Upper lobe of left lung (tissue), 6 donors: ENCODE measurements around the gene BIVM. TPM values are rescaled to one million over a fixed set of nuclear protein-coding genes. Genes with fewer than 3 reads are reported as not detected.

ENCODE experiments used
- ATAC-seq, 2 donors: fragments of 200-7000 bp; cut with Tn5 transposase; one replicate each; pipeline ENCODE4 v1.9.1; 2022; ENCODE audit warnings: mild to moderate bottlenecking in 2 of 2, moderate library complexity in 2 of 2; ENCODE audit not compliant: low FRiP score in 2 of 2
- DNase-seq, 2 donors: peaks; one replicate each; pipeline ENCODE4 v3.0.0-alpha.2; 2019 to 2020
- H3K27ac ChIP-seq, 4 donors: fragments of 200-600 bp; sonication (generic); one replicate each; pipeline ENCODE4 v1.5.1; 2016 to 2019
- H3K27me3 ChIP-seq, 4 donors: fragments of 200-600 bp; sonication (generic); one replicate each; pipeline ENCODE4 v1.5.1; 2017 to 2019
- H3K36me3 ChIP-seq, 4 donors: fragments of 200-600 bp; sonication (generic); one replicate each; pipeline ENCODE4 v1.5.1; 2016 to 2019
- H3K4me1 ChIP-seq, 4 donors: fragments of 200-600 bp; sonication (generic); one replicate each; pipeline ENCODE4 v1.5.1; 2018 to 2019
- H3K4me3 ChIP-seq, 4 donors: fragments of 200-600 bp; sonication (generic); one replicate each; pipeline ENCODE4 v1.5.1; 2017 to 2019; ENCODE audit warnings: mild to moderate bottlenecking in 2 of 4, moderate library complexity in 1 of 4
- H3K9me3 ChIP-seq, 4 donors: fragments of 200-600 bp; sonication (generic); one replicate each; pipeline ENCODE4 v1.5.1; 2018 to 2019
- EP300 ChIP-seq, 4 donors: sonication (generic); formaldehyde crosslinking; IDR thresholded peaks; one replicate each; pipeline ENCODE4 v1.5.1; 2017; ENCODE audit warnings: antibody characterized with exemption in 4 of 4, control low read depth in 2 of 4
- POLR2A ChIP-seq, 4 donors: fragments of 450-650 bp; IDR thresholded peaks; one replicate each; pipeline ENCODE4 v1.5.1; 2016 to 2017; ENCODE audit warnings: antibody characterized with exemption in 4 of 4, mild to moderate bottlenecking in 2 of 4
- POLR2AphosphoS5 ChIP-seq, 2 donors: sonication (generic); formaldehyde crosslinking; IDR thresholded peaks; one replicate each; pipeline ENCODE4 v1.5.1; 2017; ENCODE audit warnings: antibody characterized with exemption in 2 of 2
- WGBS, 2 donors: methylation state at CpG; one replicate each; pipeline ENCODE4 v1.1.5; 2017 to 2018; 5-methylcytosine and 5-hydroxymethylcytosine counted together
- total RNA-seq, 6 donors: library from RNA; depleted of rRNA in 4 of 6; stranded (reverse); fragments of >200 nt in 4 of 6; gene quantifications; one replicate each; pipeline versions ENCODE4 v1.1.0 to v1.2.1, GENCODE V29; 2016 to 2021
- TF ChIP-seq, protein P1 (sequence below), 6 experiments: fragments of 450-650 bp in 4 of 6; fragments of 200-600 bp in 2 of 6; sonication (generic) in 2 of 6; IDR thresholded peaks; one replicate each; pipeline ENCODE4 v1.5.1; 2016 to 2019; ENCODE audit warnings: antibody characterized with exemption in 6 of 6
- donor health status: DM: no; HTN: no; CAD: no; lungs with moderate emphysema.
- donor health status: DM: no; HTN: yes; CAD: no; lungs with severe emphysema.

BIVM gene
- total RNA-seq, 6 donors from 2014 or later, result 7.1 to 45.1 (median 15.6) TPM

DNA sequence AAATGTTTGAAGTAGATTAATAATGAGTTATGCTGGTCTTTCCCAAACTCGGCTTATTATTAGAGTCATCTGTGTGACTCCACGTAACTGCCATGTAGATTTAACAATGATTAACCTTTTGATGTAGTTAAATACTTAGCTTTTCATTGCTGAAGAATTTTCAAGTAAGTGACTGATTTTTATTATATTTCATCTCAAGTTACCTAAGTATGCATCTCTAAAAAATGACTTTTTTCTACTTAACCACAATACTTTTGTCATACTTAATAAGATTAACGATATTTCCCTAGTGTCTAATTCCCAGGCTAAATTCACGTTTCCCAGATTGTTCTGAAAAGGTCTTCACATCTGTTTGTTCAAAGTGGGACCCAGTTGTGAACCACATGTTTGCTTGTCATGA, 17.8 kb downstream of the BIVM start:
- Histone ChIP-seq H3K4me3 (no peak overlapping the region), H3K27me3 (no peaks in the 10 kb centered on the region), H3K4me1 (peaks cover 0 to 7% (median 4%) of the 10 kb centered on the region in 4 donors), H3K27ac (no peak overlapping the region), H3K36me3 (peaks cover 0 to 18% (median 4%) of the 10 kb centered on the region in 4 donors), H3K9me3 (no peaks in the 10 kb centered on the region)
- TF ChIP-seq POLR2AphosphoS5 (IDR thresholded peaks at IDR 0.05), result no peak
- TF ChIP-seq POLR2A (IDR thresholded peaks at IDR 0.05), result no peak
- no peak for TF ChIP-seq EP300 (IDR thresholded peaks at IDR 0.05)
- TF ChIP-seq, protein P1, sequence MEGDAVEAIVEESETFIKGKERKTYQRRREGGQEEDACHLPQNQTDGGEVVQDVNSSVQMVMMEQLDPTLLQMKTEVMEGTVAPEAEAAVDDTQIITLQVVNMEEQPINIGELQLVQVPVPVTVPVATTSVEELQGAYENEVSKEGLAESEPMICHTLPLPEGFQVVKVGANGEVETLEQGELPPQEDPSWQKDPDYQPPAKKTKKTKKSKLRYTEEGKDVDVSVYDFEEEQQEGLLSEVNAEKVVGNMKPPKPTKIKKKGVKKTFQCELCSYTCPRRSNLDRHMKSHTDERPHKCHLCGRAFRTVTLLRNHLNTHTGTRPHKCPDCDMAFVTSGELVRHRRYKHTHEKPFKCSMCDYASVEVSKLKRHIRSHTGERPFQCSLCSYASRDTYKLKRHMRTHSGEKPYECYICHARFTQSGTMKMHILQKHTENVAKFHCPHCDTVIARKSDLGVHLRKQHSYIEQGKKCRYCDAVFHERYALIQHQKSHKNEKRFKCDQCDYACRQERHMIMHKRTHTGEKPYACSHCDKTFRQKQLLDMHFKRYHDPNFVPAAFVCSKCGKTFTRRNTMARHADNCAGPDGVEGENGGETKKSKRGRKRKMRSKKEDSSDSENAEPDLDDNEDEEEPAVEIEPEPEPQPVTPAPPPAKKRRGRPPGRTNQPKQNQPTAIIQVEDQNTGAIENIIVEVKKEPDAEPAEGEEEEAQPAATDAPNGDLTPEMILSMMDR (IDR thresholded peaks at IDR 0.05), result no peak
- no peak for DNase-seq
- no peak for ATAC-seq
- 85 to 87% methylated on average over 4 of the region's 4 CpGs for WGBS, 2 donors

DNA sequence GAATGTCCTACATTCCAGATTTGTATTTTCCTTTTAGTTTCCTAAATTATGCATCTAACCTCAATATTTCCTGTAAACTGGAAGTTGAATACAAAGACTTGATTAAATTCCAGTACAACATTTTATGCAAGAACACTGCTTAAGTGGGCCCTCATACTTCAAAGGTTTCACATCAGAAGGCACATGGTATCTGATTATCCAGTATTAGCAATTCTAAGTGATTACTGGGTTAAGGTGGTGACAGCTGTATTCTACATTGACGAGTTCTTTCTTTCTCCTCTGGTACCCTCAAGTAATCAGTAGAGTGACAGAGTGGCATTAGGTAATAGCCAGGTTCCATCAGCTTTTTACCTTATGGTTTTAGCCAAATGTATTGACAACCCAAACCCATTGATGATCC, 18.3 kb downstream of the BIVM start:
- peaks cover 0 to 23% (median 8%) of the 10 kb centered on the region in 4 donors for H3K36me3 ChIP-seq
- DNase-seq, result no peak
- no peaks in the 10 kb centered on the region for H3K9me3 ChIP-seq
- WGBS, 2 donors, result 78 to 96% methylated on average over 1 of the region's 1 CpG
- ATAC-seq, result no peak
- TF ChIP-seq POLR2A (IDR thresholded peaks at IDR 0.05), result no peak
- TF ChIP-seq, protein P1 (IDR thresholded peaks at IDR 0.05), result no peak
- no peak for TF ChIP-seq POLR2AphosphoS5 (IDR thresholded peaks at IDR 0.05)
- no peak for TF ChIP-seq EP300 (IDR thresholded peaks at IDR 0.05)
- peaks cover 0 to 7% (median 4%) of the 10 kb centered on the region in 4 donors for H3K4me1 ChIP-seq
- H3K27me3 ChIP-seq, result no peaks in the 10 kb centered on the region
- H3K4me3 ChIP-seq, result no peak overlapping the region
- no peak overlapping the region for H3K27ac ChIP-seq

DNA sequence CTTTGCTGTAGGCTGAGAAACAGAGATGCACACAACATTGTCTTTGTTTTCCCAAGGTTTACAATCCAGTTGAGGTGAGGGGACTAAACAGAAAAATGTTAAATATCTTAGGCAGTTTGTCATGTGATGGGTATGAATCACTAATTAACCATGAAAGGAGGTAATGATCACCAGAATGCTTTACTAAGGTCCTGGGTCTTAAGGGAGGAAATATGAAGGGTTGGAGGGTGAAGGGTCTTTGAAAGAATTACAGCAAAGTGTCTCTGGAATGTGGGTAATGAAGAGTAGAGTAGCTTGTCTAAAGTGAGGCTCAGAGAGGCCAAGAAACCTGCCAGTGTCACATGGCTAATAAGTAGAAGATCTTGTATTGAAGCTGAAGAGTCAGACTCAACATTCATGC, 19.0 kb downstream of the BIVM start:
- Histone ChIP-seq H3K27ac (no peak overlapping the region), H3K9me3 (no peaks in the 10 kb centered on the region), H3K27me3 (no peaks in the 10 kb centered on the region), H3K4me3 (no peak overlapping the region), H3K36me3 (peaks cover 0 to 30% (median 8%) of the 10 kb centered on the region in 4 donors), H3K4me1 (peaks cover 0 to 2% (median under 1%) of the 10 kb centered on the region in 4 donors)
- TF ChIP-seq POLR2A (IDR thresholded peaks at IDR 0.05) (no peak), EP300 (IDR thresholded peaks at IDR 0.05) (no peak), POLR2AphosphoS5 (IDR thresholded peaks at IDR 0.05) (no peak)
- TF ChIP-seq, protein P1 (IDR thresholded peaks at IDR 0.05), result no peak
- DNase-seq (no peak), ATAC-seq (no peak)

DNA sequence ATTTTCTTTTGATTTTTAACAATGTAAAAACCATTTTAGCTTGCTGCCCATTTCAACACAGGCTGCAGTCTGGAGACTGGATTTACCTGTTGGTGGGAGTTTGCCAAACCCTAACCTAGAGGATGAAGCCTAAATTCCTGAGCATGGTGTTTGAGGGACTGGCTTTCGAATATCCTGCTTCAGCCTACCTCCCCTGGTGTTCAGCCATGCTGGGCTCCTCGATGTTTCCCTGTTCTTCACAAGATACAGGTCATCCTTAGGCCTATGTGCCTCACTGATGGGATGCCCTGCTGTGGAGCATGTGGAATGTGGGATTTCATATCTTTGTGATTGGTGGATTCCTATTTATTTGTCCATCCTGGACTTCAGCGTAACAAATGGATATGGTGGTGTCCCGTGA, 26.5 kb downstream of the BIVM start:
- Histone ChIP-seq H3K9me3 (no peaks in the 10 kb centered on the region), H3K4me3 (no peak overlapping the region), H3K4me1 (no peaks in the 10 kb centered on the region), H3K27ac (no peak overlapping the region), H3K27me3 (no peaks in the 10 kb centered on the region), H3K36me3 (peaks cover 0 to 50% (median 6%) of the 10 kb centered on the region in 4 donors)
- 86 to 95% methylated on average over 4 of the region's 4 CpGs for WGBS, 2 donors
- DNase-seq, result no peak
- no peak for TF ChIP-seq POLR2AphosphoS5 (IDR thresholded peaks at IDR 0.05)
- TF ChIP-seq POLR2A (IDR thresholded peaks at IDR 0.05), result no peak
- no peak for TF ChIP-seq EP300 (IDR thresholded peaks at IDR 0.05)
- TF ChIP-seq, protein P1 (IDR thresholded peaks at IDR 0.05), result no peak
- ATAC-seq, result no peak
